Measurements from ENCODE around the gene QRICH1. TPM values are rescaled to one million over a fixed set of nuclear protein-coding genes. Genes with fewer than 3 reads are reported as not detected.

Gene QRICH1
- total RNA-seq, 1 experiment from 2014 or later, result 58.0 TPM

- in situ Hi-C loops (cut with HindIII; ENCODE audit: low pct_unique_long_range_greater_than_20kb, low sequenced_read_pairs), result no loop called here
- no peak for DNase-seq (ENCODE audit: low read depth, low spot score)
Measured at GRCh38 chr3:48991851-48992545, 101.9 kb downstream of the QRICH1 start.

GRCh38 chr3:48990636-48991469, 103.0 kb downstream of the QRICH1 start:
- no peak for DNase-seq (ENCODE audit: low read depth, low spot score)
- in situ Hi-C loops (cut with HindIII; ENCODE audit: low pct_unique_long_range_greater_than_20kb, low sequenced_read_pairs), result no loop called here

GRCh38 chr3:48989796-48990635, 103.9 kb downstream of the QRICH1 start, which contains the start of gene P4HTM:
Gene P4HTM (plus strand): TSS chr3:48990241. CDS start chr3:48990257, 16 bp downstream.
- in situ Hi-C loops (cut with HindIII; ENCODE audit: low pct_unique_long_range_greater_than_20kb, low sequenced_read_pairs), result no loop called here

GRCh38 chr3:48989126-48989795, 104.6 kb downstream of the QRICH1 start:
- in situ Hi-C loops (cut with HindIII; ENCODE audit: low pct_unique_long_range_greater_than_20kb, low sequenced_read_pairs), result no loop called here
- DNase-seq (ENCODE audit: low read depth, low spot score), result no peak

More at GRCh38 chr3:48989796-48990635, 103.9 kb downstream of the QRICH1 start, which contains the start of gene P4HTM:
- no peak for DNase-seq (ENCODE audit: low read depth, low spot score)

- DNase-seq (ENCODE audit: low read depth, low spot score), result no peak
- in situ Hi-C loops (cut with HindIII; ENCODE audit: low pct_unique_long_range_greater_than_20kb, low sequenced_read_pairs), result no loop called here
Measured at GRCh38 chr3:48985831-48986376, 108.0 kb downstream of the QRICH1 start.

- DNase-seq (ENCODE audit: low read depth, low spot score), result peak; percentile 12
- in situ Hi-C loops (cut with HindIII; ENCODE audit: low pct_unique_long_range_greater_than_20kb, low sequenced_read_pairs), result no loop called here
Measured at GRCh38 chr3:48984663-48985062, 109.2 kb downstream of the QRICH1 start.

- no peak for DNase-seq (ENCODE audit: low read depth, low spot score)
Measured at GRCh38 chr3:48983096-48983495, 110.8 kb downstream of the QRICH1 start.

GRCh38 chr3:48982686-48983085, 111.2 kb downstream of the QRICH1 start:
- no peak for DNase-seq (ENCODE audit: low read depth, low spot score)
- in situ Hi-C loops (cut with HindIII; ENCODE audit: low pct_unique_long_range_greater_than_20kb, low sequenced_read_pairs), result no loop called here

More at GRCh38 chr3:48983096-48983495, 110.8 kb downstream of the QRICH1 start:
- in situ Hi-C loops (cut with HindIII; ENCODE audit: low pct_unique_long_range_greater_than_20kb, low sequenced_read_pairs), result no loop called here

- DNase-seq (ENCODE audit: low read depth, low spot score), result no peak
- in situ Hi-C loops (cut with HindIII; ENCODE audit: low pct_unique_long_range_greater_than_20kb, low sequenced_read_pairs), result no loop called here
Measured at GRCh38 chr3:48982016-48982415, 111.9 kb downstream of the QRICH1 start.

- in situ Hi-C loops (cut with HindIII; ENCODE audit: low pct_unique_long_range_greater_than_20kb, low sequenced_read_pairs), result no loop called here
- DNase-seq (ENCODE audit: low read depth, low spot score), result no peak
Measured at GRCh38 chr3:48980295-48980694, 113.6 kb downstream of the QRICH1 start.

Small RNA genes lying within 50 kb of the gene (small RNA-seq; reads per million reads assigned to genes)
- 121 to 7,429 reads per million in 2 experiments for gene MIR191
- gene MIR425, result 0.39 to 34.0 reads per million in 2 experiments
- 0 reads per million in 2 experiments for gene RN7SL182P

Other genes starting within 250 kb of the QRICH1 start
- gene PRKAR2A, start 246.2 kb downstream of the QRICH1 start, total RNA-seq (2014; rRNA removed; shearing (Covaris generic)), result 34.9 and 35.1 TPM in 2 replicates
- 21.4 and 26.5 TPM in 2 replicates for gene SLC25A20, start 195.2 kb downstream of the QRICH1 start, total RNA-seq (2014; rRNA removed; shearing (Covaris generic))
- gene ARIH2, start 175.2 kb downstream of the QRICH1 start, total RNA-seq (2014; rRNA removed; shearing (Covaris generic)), result 138 and 143 TPM in 2 replicates
- gene P4HTM, start 103.8 kb downstream of the QRICH1 start, total RNA-seq (2014; rRNA removed; shearing (Covaris generic)), result not detected in 2 replicates
- 25.7 and 27.3 TPM in 2 replicates for gene WDR6, start 86.7 kb downstream of the QRICH1 start, total RNA-seq (2014; rRNA removed; shearing (Covaris generic))
- 35.6 and 41.5 TPM in 2 replicates for gene DALRD3, start 75.5 kb downstream of the QRICH1 start, total RNA-seq (2014; rRNA removed; shearing (Covaris generic))
- 174 and 216 TPM in 2 replicates for gene NDUFAF3, start 72.0 kb downstream of the QRICH1 start, total RNA-seq (2014; rRNA removed; shearing (Covaris generic))
- gene IMPDH2, start 64.7 kb downstream of the QRICH1 start, total RNA-seq (2014; rRNA removed; shearing (Covaris generic)), result 463 and 511 TPM in 2 replicates
- 228 and 236 TPM in 2 replicates for gene QARS1, start 10.7 kb upstream of the QRICH1 start, total RNA-seq (2014; rRNA removed; shearing (Covaris generic))
- gene USP19, start 26.8 kb upstream of the QRICH1 start, total RNA-seq (2014; rRNA removed; shearing (Covaris generic)), result 63.3 and 66.0 TPM in 2 replicates
- gene LAMB2, start 39.0 kb upstream of the QRICH1 start, total RNA-seq (2014; rRNA removed; shearing (Covaris generic)), result 43.6 and 45.1 TPM in 2 replicates
- 25.3 and 25.5 TPM in 2 replicates for gene CCDC71, start 72.3 kb upstream of the QRICH1 start, total RNA-seq (2014; rRNA removed; shearing (Covaris generic))
- gene KLHDC8B, start 77.5 kb upstream of the QRICH1 start, total RNA-seq (2014; rRNA removed; shearing (Covaris generic)), result 12.2 and 15.8 TPM in 2 replicates
- gene C3orf62, start 183.2 kb upstream of the QRICH1 start, total RNA-seq (2014; rRNA removed; shearing (Covaris generic)), result 1.7 and 2.1 TPM in 2 replicates
- 11.8 and 12.4 TPM in 2 replicates for gene USP4, start 246.0 kb upstream of the QRICH1 start, total RNA-seq (2014; rRNA removed; shearing (Covaris generic))

Data from SK-MEL-5 (cell line).